ENCODE measurements around the gene AQP6. TPM values are rescaled to one million over a fixed set of nuclear protein-coding genes. Genes with fewer than 3 reads are reported as not detected.

AQP6 gene
- total RNA-seq, 1 donor from 2014 or later, result 0.37 TPM

GRCh38 chr12:49956663-49957569 lies 15.8 kb upstream of the AQP6 start:
- H3K4me1 Mint-ChIP-seq (ENCODE audit: low read depth, unreplicated experiment), result no peaks in the 10 kb centered on the region
- no peak overlapping the region for H3K4me3 Mint-ChIP-seq (ENCODE audit: unreplicated experiment)
- peaks cover 33% of the 10 kb centered on the region for H3K27me3 Mint-ChIP-seq (ENCODE audit: unreplicated experiment)
- peaks cover 5% of the 10 kb centered on the region for H3K9me3 Mint-ChIP-seq (ENCODE audit: unreplicated experiment)
- DNase-seq, result no peak
- peaks cover 5% of the 10 kb centered on the region for H3K36me3 Mint-ChIP-seq (ENCODE audit: unreplicated experiment)
- no peak overlapping the region for H3K27ac Mint-ChIP-seq (ENCODE audit: unreplicated experiment)
- no peak for TF ChIP-seq CTCF (IDR thresholded peaks at IDR 0.05; ENCODE audit: partially characterized antibody, unreplicated experiment)

- no peak overlapping the region for H3K27ac Mint-ChIP-seq (ENCODE audit: unreplicated experiment)
Observed at GRCh38 chr12:49957570-49957967, 15.2 kb upstream of the AQP6 start.

GRCh38 chr12:49959685-49960473 lies 12.9 kb upstream of the AQP6 start:
- H3K4me3 Mint-ChIP-seq (ENCODE audit: unreplicated experiment), result peak overlapping the region; percentile 80
- peaks cover 38% of the 10 kb centered on the region for H3K27me3 Mint-ChIP-seq (ENCODE audit: unreplicated experiment)
- peaks cover 3% of the 10 kb centered on the region for H3K4me1 Mint-ChIP-seq (ENCODE audit: low read depth, unreplicated experiment)

More at GRCh38 chr12:49957570-49957967, 15.2 kb upstream of the AQP6 start:
- peaks cover 33% of the 10 kb centered on the region for H3K27me3 Mint-ChIP-seq (ENCODE audit: unreplicated experiment)
- no peaks in the 10 kb centered on the region for H3K4me1 Mint-ChIP-seq (ENCODE audit: low read depth, unreplicated experiment)
- H3K36me3 Mint-ChIP-seq (ENCODE audit: unreplicated experiment), result peaks cover 5% of the 10 kb centered on the region
- TF ChIP-seq CTCF (IDR thresholded peaks at IDR 0.05; ENCODE audit: partially characterized antibody, unreplicated experiment), result no peak
- H3K9me3 Mint-ChIP-seq (ENCODE audit: unreplicated experiment), result peaks cover 5% of the 10 kb centered on the region
- no peak for DNase-seq
- H3K4me3 Mint-ChIP-seq (ENCODE audit: unreplicated experiment), result no peak overlapping the region

GRCh38 chr12:49960474-49961110 lies 12.2 kb upstream of the AQP6 start:
- Mint-ChIP-seq H3K27me3 (ENCODE audit: unreplicated experiment) (peaks cover 38% of the 10 kb centered on the region), H3K27ac (ENCODE audit: unreplicated experiment) (no peak overlapping the region), H3K36me3 (ENCODE audit: unreplicated experiment) (peaks cover 10% of the 10 kb centered on the region), H3K4me3 (ENCODE audit: unreplicated experiment) (peak overlapping the region; percentile 80), H3K4me1 (ENCODE audit: low read depth, unreplicated experiment) (peaks cover 3% of the 10 kb centered on the region), H3K9me3 (ENCODE audit: unreplicated experiment) (peaks cover 8% of the 10 kb centered on the region)
- no peak for TF ChIP-seq CTCF (IDR thresholded peaks at IDR 0.05; ENCODE audit: partially characterized antibody, unreplicated experiment)
- DNase-seq, result no peak

More at GRCh38 chr12:49959685-49960473, 12.9 kb upstream of the AQP6 start:
- DNase-seq, result no peak
- TF ChIP-seq CTCF (IDR thresholded peaks at IDR 0.05; ENCODE audit: partially characterized antibody, unreplicated experiment), result no peak
- Mint-ChIP-seq H3K36me3 (ENCODE audit: unreplicated experiment) (peaks cover 10% of the 10 kb centered on the region), H3K9me3 (ENCODE audit: unreplicated experiment) (peaks cover 8% of the 10 kb centered on the region), H3K27ac (ENCODE audit: unreplicated experiment) (no peak overlapping the region)
